ENCODE data around the gene SIX2. TPM values are rescaled to one million over a fixed set of nuclear protein-coding genes. Genes with fewer than 3 reads are reported as not detected.

SIX2 gene
- total and polyA plus RNA-seq, 10 of the 15 experiments (the other 5 are each of a cell fraction or from before 2014, with no cell fraction given) = not detected

DNA sequence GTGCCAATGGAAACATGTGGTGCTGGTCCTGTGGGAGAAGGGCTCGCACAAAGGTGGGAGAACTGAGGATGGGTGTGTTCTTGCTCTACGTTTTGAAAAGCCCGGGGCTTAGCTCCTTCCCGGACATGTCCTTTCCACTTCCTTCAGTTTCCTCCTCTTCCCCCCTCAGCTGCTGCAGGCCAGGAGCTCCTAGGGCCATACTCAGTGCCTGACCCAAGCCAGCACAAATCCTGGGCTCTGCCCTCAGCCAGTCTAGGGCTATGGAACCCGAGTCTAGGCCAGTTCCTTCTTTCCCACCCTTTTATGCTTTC, 1.4 kb upstream of the SIX2 start:
- H4K20me1 ChIP-seq (ENCODE audit: control insufficient read depth, insufficient read depth) = no peaks in the 10 kb centered on the region
- H3K4me2 ChIP-seq (ENCODE audit: control insufficient read depth, insufficient read depth) = no peak overlapping the region
- ATAC-seq = no peak
- SMC1A ChIA-PET (ENCODE audit: uncharacterized antibody, unreplicated experiment) = no interaction called here
- BruUV-seq (replicated peaks) = no TSS peak
- H3K9me3 ChIP-seq (replicated peaks; ENCODE audit: control insufficient read depth, insufficient read depth, low read length) = no peaks in the 10 kb centered on the region; the same call in 2 of the 3 replicates
- POLR2A ChIA-PET = no interaction called here
- RAD21 ChIA-PET (ENCODE audit: unreplicated experiment) = no interaction called here
- in situ Hi-C loops (cut with MboI) = no loop called here
- H3K27ac ChIP-seq (ENCODE audit: control insufficient read depth, insufficient read depth) = no peak overlapping the region
- H2AFZ ChIP-seq (ENCODE audit: control insufficient read depth, low read depth, low read length) = no peak overlapping the region
- TF ChIP-seq, protein P1, sequence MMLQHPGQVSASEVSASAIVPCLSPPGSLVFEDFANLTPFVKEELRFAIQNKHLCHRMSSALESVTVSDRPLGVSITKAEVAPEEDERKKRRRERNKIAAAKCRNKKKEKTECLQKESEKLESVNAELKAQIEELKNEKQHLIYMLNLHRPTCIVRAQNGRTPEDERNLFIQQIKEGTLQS (IDR thresholded peaks at IDR 0.05; ENCODE audit: borderline replicate concordance, extremely low read depth, low read depth, low read length) = no peak
- TF ChIP-seq SUPT20H (IDR thresholded peaks at IDR 0.05; ENCODE audit: borderline replicate concordance, control insufficient read depth, low read depth, low read length) = no peak
- TF ChIP-seq, protein P2, sequence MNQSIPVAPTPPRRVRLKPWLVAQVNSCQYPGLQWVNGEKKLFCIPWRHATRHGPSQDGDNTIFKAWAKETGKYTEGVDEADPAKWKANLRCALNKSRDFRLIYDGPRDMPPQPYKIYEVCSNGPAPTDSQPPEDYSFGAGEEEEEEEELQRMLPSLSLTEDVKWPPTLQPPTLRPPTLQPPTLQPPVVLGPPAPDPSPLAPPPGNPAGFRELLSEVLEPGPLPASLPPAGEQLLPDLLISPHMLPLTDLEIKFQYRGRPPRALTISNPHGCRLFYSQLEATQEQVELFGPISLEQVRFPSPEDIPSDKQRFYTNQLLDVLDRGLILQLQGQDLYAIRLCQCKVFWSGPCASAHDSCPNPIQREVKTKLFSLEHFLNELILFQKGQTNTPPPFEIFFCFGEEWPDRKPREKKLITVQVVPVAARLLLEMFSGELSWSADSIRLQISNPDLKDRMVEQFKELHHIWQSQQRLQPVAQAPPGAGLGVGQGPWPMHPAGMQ (IDR thresholded peaks at IDR 0.05; ENCODE audit: borderline replicate concordance) = no peak
- no peak for TF ChIP-seq EP300 (IDR thresholded peaks at IDR 0.05; ENCODE audit: borderline replicate concordance in 1 of 2, control insufficient read depth in 1 of 2, low read depth in 2 of 2, low read length in 2 of 2)
- TF ChIP-seq ZNF24 (IDR thresholded peaks at IDR 0.05) = no peak
- TF ChIP-seq TARDBP (IDR thresholded peaks at IDR 0.05; ENCODE audit: borderline replicate concordance) = no peak
- TF ChIP-seq, protein P3, sequence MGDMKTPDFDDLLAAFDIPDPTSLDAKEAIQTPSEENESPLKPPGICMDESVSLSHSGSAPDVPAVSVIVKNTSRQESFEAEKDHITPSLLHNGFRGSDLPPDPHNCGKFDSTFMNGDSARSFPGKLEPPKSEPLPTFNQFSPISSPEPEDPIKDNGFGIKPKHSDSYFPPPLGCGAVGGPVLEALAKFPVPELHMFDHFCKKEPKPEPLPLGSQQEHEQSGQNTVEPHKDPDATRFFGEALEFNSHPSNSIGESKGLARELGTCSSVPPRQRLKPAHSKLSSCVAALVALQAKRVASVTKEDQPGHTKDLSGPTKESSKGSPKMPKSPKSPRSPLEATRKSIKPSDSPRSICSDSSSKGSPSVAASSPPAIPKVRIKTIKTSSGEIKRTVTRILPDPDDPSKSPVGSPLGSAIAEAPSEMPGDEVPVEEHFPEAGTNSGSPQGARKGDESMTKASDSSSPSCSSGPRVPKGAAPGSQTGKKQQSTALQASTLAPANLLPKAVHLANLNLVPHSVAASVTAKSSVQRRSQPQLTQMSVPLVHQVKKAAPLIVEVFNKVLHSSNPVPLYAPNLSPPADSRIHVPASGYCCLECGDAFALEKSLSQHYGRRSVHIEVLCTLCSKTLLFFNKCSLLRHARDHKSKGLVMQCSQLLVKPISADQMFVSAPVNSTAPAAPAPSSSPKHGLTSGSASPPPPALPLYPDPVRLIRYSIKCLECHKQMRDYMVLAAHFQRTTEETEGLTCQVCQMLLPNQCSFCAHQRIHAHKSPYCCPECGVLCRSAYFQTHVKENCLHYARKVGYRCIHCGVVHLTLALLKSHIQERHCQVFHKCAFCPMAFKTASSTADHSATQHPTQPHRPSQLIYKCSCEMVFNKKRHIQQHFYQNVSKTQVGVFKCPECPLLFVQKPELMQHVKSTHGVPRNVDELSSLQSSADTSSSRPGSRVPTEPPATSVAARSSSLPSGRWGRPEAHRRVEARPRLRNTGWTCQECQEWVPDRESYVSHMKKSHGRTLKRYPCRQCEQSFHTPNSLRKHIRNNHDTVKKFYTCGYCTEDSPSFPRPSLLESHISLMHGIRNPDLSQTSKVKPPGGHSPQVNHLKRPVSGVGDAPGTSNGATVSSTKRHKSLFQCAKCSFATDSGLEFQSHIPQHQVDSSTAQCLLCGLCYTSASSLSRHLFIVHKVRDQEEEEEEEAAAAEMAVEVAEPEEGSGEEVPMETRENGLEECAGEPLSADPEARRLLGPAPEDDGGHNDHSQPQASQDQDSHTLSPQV (IDR thresholded peaks at IDR 0.05) = no peak
- TF ChIP-seq, protein P4, sequence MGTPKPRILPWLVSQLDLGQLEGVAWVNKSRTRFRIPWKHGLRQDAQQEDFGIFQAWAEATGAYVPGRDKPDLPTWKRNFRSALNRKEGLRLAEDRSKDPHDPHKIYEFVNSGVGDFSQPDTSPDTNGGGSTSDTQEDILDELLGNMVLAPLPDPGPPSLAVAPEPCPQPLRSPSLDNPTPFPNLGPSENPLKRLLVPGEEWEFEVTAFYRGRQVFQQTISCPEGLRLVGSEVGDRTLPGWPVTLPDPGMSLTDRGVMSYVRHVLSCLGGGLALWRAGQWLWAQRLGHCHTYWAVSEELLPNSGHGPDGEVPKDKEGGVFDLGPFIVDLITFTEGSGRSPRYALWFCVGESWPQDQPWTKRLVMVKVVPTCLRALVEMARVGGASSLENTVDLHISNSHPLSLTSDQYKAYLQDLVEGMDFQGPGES (IDR thresholded peaks at IDR 0.05) = no peak
- TF ChIP-seq ASH2L (IDR thresholded peaks at IDR 0.05; ENCODE audit: borderline replicate concordance, low read depth) = no peak
- TF ChIP-seq, protein P5, sequence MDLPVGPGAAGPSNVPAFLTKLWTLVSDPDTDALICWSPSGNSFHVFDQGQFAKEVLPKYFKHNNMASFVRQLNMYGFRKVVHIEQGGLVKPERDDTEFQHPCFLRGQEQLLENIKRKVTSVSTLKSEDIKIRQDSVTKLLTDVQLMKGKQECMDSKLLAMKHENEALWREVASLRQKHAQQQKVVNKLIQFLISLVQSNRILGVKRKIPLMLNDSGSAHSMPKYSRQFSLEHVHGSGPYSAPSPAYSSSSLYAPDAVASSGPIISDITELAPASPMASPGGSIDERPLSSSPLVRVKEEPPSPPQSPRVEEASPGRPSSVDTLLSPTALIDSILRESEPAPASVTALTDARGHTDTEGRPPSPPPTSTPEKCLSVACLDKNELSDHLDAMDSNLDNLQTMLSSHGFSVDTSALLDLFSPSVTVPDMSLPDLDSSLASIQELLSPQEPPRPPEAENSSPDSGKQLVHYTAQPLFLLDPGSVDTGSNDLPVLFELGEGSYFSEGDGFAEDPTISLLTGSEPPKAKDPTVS (IDR thresholded peaks at IDR 0.05; ENCODE audit: low read depth, low read length) = no peak
- TF ChIP-seq NFXL1 (IDR thresholded peaks at IDR 0.05; ENCODE audit: borderline replicate concordance) = no peak
- no peak for FAIRE-seq
- H3K4me1 ChIP-seq (ENCODE audit: control insufficient read depth, insufficient read depth, low read length) = no peaks in the 10 kb centered on the region
- CTCF ChIA-PET = no interaction called here
- H3K4me3 ChIP-seq = no peak overlapping the region
- intact Hi-C loops (cut with micrococcal nuclease; ENCODE audit: unreplicated experiment) = no loop called here
- H3K9ac ChIP-seq (ENCODE audit: control insufficient read depth, insufficient read depth, low read length) = no peak overlapping the region
- WGBS (ENCODE audit: insufficient coverage, insufficient replicate concordance, low lambda C conversion rate, missing lambda C conversion rate) = 13% methylated on average over 5 of the region's 5 CpGs
- H3K27me3 ChIP-seq (replicated peaks in 1 of 2; ENCODE audit: control insufficient read depth in 2 of 2, insufficient read depth in 2 of 2, low read length in 1 of 2) = peaks cover 30 to 47% of the 10 kb centered on the region in 2 experiments
- no peaks in the 10 kb centered on the region for H3K79me2 ChIP-seq (ENCODE audit: control insufficient read depth, insufficient read depth, low read length)
- no peaks in the 10 kb centered on the region for H3K36me3 ChIP-seq (ENCODE audit: control insufficient read depth in 2 of 2, insufficient read depth in 2 of 2, low read length in 1 of 2)
- no peak for DNase-seq (ENCODE audit: low read depth, low spot score)
